ENCODE measurements around the gene COL27A1.
"Not testable (repeated sequence)": the region's sequence is repeated elsewhere in the genome, so short reads cannot be mapped to it uniquely, and the experiment has no call there.

COL27A1 gene

GRCh38 chr9:114324492-114324891 lies 169.2 kb downstream of the COL27A1 start:
- DNase-seq (ENCODE audit: low read depth), result no peak

- DNase-seq (ENCODE audit: low read depth), result not testable (repeated sequence)
Observed at GRCh38 chr9:114324965-114325364, 169.6 kb downstream of the COL27A1 start.

DNA sequence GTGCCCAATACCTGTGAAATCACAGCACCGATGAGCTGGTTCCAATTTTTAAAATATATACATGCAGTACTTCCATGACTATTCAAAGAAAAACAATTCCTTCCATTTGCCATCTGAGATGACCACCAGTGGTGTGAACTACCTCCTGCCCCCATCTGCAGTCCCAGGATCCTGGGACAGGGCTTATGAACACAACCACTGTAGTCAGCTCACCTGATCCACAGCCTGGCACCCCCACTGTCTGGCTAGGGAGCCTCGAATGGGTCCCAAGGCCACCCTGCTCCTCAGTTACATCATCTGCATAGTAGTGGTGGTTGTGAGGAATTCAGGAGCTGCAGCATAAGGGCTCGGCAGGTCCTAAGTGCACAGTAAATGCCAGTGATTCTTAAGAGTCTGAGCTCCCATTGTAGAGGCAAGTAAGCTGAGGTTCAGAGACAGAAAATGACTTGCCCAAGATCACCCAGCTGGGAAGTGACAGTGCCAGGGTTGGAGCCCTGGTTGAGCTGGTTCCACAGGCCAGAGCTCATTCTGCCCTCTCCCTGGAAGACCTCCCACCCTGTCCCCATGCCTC lies 170.4 kb downstream of the COL27A1 start:
- not testable (repeated sequence) for DNase-seq (ENCODE audit: low read depth)

GRCh38 chr9:114327749-114328148 lies 172.4 kb downstream of the COL27A1 start:
- DNase-seq (ENCODE audit: low read depth), result no peak

DNA sequence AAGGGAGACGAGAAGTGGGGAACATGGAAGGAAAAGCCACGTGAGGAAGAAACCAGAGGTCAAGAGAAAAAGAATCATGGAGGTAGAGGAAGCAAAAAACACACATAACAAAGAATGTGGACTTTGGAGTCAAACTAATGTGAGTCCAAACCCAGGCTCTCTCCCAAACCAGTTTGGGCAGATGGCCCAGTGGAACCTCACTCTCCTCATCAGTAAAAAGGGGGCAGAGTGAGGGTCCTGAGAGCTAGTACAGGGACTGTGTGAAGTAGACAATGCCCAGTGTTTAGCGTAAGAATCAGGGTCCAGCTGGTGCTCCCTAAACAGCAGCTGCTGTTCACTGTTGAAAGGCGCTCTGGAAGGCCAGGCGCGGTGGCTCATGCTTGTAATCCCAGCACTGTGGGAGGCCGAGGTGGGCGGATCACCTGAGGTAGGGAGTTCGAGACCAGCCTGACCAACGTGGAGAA lies 173.1 kb downstream of the COL27A1 start:
- not testable (repeated sequence) for DNase-seq (ENCODE audit: low read depth)

GRCh38 chr9:114328937-114329624 lies 173.7 kb downstream of the COL27A1 start:
- not testable (repeated sequence) for DNase-seq (ENCODE audit: low read depth)

- not testable (repeated sequence) for DNase-seq (ENCODE audit: low read depth)
Observed at GRCh38 chr9:114329625-114330022, 174.3 kb downstream of the COL27A1 start, which contains the start of gene ORM2. Gene ORM2, plus strand, starts transcription at chr9:114329869. Its CDS starts 36 bp downstream, at chr9:114329905.

DNA sequence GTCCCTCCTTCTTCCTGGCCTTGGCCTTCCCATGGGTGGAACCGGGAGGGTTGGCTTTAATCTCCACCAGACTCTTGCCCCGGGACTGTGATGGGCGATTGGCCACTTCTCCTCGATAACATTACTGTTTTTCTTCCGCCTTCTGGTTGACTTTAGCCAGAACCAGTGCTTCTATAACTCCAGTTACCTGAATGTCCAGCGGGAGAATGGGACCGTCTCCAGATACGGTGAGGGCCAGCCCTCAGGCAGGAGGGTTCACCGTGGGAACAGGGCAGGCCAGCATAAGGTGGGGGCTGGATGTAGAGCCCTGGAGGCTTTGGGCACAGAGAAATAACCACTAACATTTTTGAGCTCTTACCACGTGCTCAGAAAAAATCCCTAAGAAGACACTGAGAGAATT lies 175.3 kb downstream of the COL27A1 start:
- no peak for DNase-seq (ENCODE audit: low read depth)

- not testable (repeated sequence) for DNase-seq (ENCODE audit: low read depth)
Observed at GRCh38 chr9:114331229-114332195, 176.2 kb downstream of the COL27A1 start.

GRCh38 chr9:114332474-114333040 lies 177.2 kb downstream of the COL27A1 start:
- not testable (repeated sequence) for DNase-seq (ENCODE audit: low read depth)

- not testable (repeated sequence) for DNase-seq (ENCODE audit: low read depth)
Observed at GRCh38 chr9:114333718-114334117, 178.4 kb downstream of the COL27A1 start.

DNA sequence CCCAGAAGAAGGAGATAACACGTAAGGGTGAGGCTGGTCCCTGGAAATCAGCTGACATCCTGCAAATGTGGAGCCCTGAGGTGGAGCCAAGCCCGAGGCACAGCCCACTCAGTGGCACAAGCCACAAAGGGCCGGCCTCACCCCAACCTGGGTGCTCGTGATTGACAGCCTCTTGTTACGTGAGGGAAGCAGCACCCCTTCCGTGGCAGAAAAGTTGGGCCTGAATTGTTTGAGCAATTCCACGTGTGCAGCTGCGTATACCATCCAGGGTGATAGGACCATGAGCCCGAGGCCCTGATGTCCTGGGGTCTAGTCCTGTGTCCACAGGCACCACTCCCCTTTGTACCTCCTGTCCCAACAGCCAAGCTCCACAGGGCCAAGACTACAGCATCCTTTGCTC lies 179.2 kb downstream of the COL27A1 start:
- no peak for DNase-seq (ENCODE audit: low read depth)

DNA sequence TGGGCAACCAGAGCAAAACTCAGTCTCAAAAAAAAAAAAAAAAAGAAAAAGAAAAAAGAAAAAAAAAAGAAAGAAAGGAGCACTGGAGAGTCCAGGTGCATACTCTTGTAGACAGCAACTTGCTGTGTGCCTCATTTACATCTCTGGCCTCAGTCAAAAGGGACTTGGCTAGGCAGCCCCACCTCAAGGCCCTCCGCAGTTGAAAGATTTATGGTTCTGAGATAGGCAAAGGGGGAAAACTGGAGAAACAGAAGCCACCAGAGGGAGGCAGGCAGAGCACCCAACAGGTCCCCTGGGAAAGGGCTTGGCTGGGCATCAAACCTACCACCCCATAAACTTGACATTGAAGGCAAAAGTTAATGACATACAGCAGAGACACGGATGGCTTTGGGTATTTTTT lies 180.4 kb downstream of the COL27A1 start:
- DNase-seq (ENCODE audit: low read depth), result no peak

- no peak for DNase-seq (ENCODE audit: low read depth)
Observed at GRCh38 chr9:114336157-114336556, 180.8 kb downstream of the COL27A1 start.

DNA sequence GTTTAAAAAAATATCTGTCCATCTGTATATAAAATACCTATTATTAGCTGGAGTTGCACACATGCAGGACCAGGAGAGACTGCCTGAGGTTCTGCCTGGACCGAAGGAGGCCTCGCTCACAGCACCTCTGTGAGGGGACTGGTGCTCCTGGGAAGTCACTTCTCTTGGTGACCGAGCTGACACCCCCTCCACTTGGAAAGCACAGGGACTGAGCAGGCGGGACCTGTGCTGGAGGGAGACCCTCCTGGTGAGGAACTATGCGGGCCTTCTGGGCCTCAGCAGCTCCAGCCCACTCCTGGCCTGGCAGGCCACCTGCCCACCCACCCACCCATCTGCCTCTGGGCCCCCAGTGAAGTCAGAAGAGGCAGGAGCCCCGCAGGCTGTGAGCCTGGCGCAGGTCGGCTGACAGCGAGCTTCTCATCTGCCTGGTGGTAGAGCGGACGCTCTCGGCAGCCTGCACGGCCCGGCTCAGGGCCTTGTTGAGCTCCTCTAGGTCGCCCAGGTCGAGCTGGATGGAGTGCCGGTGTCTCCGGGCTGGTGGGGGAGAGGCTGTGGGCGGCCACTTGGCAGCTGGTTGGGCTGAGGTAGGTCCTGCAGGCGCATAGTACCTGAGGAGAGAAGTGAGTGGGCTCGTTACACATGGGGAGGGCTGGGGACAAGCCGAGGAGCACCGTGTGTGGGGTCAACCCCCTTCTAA lies 181.5 kb downstream of the COL27A1 start:
- DNase-seq (ENCODE audit: low read depth), result no peak

DNA sequence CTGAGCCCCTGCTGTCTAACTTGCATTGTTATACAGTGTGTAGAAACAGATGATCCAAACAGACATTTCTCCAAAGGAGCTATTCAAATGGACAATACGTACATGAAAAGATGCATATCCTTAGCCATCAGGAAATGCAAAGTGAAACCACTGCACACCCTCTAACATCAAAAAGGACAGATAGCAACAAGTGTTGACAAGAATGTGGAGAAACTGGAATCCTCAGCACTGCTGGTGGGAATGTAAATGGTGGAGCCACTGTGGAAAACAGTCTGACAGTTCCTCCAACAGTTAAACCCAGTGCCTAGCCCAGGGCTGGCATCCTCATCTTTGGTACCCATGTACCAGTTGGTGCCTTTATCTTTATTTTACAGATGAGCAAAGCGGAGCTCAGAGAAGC lies 182.8 kb downstream of the COL27A1 start:
- no peak for DNase-seq (ENCODE audit: low read depth)

- DNase-seq (ENCODE audit: low read depth), result peak; percentile 24
Observed at GRCh38 chr9:114339130-114339908, 184.0 kb downstream of the COL27A1 start.

- DNase-seq (ENCODE audit: low read depth), result no peak
Observed at GRCh38 chr9:114341152-114341830, 186.0 kb downstream of the COL27A1 start.

DNA sequence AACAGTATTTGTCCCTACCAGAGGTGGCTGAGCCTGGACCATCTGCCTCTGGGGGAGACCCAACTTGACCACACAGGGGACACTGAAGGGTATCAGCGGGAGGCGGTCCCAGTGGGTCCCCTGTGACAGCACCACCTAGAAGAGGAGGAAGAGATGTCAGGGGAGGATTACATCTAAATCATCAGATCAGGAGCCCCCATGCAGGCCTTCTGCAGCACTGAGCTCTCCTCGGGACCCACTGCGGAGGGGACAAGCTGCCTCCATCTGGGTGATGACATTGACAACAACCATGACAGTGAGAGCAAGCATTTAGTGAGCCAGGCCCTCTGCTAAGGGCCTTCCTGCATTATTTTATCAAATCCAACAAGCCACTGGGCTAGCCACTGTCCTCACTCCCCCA lies 186.7 kb downstream of the COL27A1 start:
- DNase-seq (ENCODE audit: low read depth), result no peak

Measured in stimulated activated CD4-positive, alpha-beta T cell treated with anti-CD3 and anti-CD28 coated beads, Interleukin-2, amount 100 ng/mL, for 4 hours (primary cell).